T-helper 17 cell (primary cell): ENCODE measurements around the gene TPSB2. TPM values are rescaled to one million over a fixed set of nuclear protein-coding genes. Genes with fewer than 3 reads are reported as not detected.

Experiments used
- ATAC-seq: fragments of 150-1000 bp; cut with Tn5 transposase; 2 replicates; pipeline ENCODE4 v1.10.0; 2021; ENCODE audit warnings: mild to moderate bottlenecking, moderate library complexity
- DNase-seq, 3 donors: peaks; one replicate each; pipeline versions ENCODE4 v3.0.0 to v3.0.0-alpha.2; 2020 to 2021
- H3K9me3 ChIP-seq: one replicate; pipeline ENCODE4 v1.7.0; 2013; ENCODE audit warnings: low read length, mild to moderate bottlenecking; ENCODE audit not compliant: control insufficient read depth, poor library complexity, severe bottlenecking
- H3K27ac Mint-ChIP-seq: one replicate; pipeline ENCODE4 v1.8.0; 2022; ENCODE audit warnings: mild to moderate bottlenecking, moderate library complexity, mixed read lengths
- H3K27me3 Mint-ChIP-seq: one replicate; pipeline ENCODE4 v1.8.0; 2022; ENCODE audit warnings: mixed read lengths
- H3K36me3 Mint-ChIP-seq: one replicate; pipeline ENCODE4 v1.8.0; 2022; ENCODE audit warnings: low read depth, mixed read lengths
- H3K4me1 Mint-ChIP-seq: one replicate; pipeline ENCODE4 v1.8.0; 2022; ENCODE audit warnings: mild to moderate bottlenecking, mixed read lengths
- H3K4me3 Mint-ChIP-seq: one replicate; pipeline ENCODE4 v1.8.0; 2022; ENCODE audit warnings: mild to moderate bottlenecking, moderate library complexity, mixed read lengths
- total RNA-seq, 4 donors: library from RNA in 2 of 4; stranded (reverse) in 2 of 4; gene quantifications; one replicate each; pipeline ENCODE4 v1.2.3 and lab custom pipeline; 2022 to 2026

Gene TPSB2
- total RNA-seq, 2 donors from 2014 or later, result not detected

- Mint-ChIP-seq H3K27ac (no peak overlapping the region), H3K36me3 (no peaks in the 10 kb centered on the region), H3K4me3 (no peak overlapping the region), H3K4me1 (peaks cover 2% of the 10 kb centered on the region), H3K27me3 (no peaks in the 10 kb centered on the region)
- ATAC-seq, result no peak
- no peaks in the 10 kb centered on the region for H3K9me3 ChIP-seq
- DNase-seq, result no peak
These were observed 13.1 kb downstream of the TPSB2 start for GRCh38 chr16:1216681-1217400.

GRCh38 chr16:1216296-1216619 is 13.7 kb downstream of the TPSB2 start:
- no peak overlapping the region for H3K4me3 Mint-ChIP-seq
- peaks cover 2% of the 10 kb centered on the region for H3K4me1 Mint-ChIP-seq
- H3K9me3 ChIP-seq, result no peaks in the 10 kb centered on the region
- no peak overlapping the region for H3K27ac Mint-ChIP-seq
- ATAC-seq (no peak), DNase-seq (no peak)
- H3K36me3 Mint-ChIP-seq, result no peaks in the 10 kb centered on the region
- H3K27me3 Mint-ChIP-seq, result no peaks in the 10 kb centered on the region

- Mint-ChIP-seq H3K36me3 (no peaks in the 10 kb centered on the region), H3K4me1 (peaks cover 2% of the 10 kb centered on the region), H3K27me3 (no peaks in the 10 kb centered on the region), H3K27ac (no peak overlapping the region), H3K4me3 (no peak overlapping the region)
- H3K9me3 ChIP-seq, result no peaks in the 10 kb centered on the region
- DNase-seq, result no peak
- ATAC-seq, result no peak
These were observed 14.2 kb downstream of the TPSB2 start for GRCh38 chr16:1215574-1216295.

GRCh38 chr16:1214719-1215118 is 15.3 kb downstream of the TPSB2 start:
- no peaks in the 10 kb centered on the region for H3K36me3 Mint-ChIP-seq
- H3K4me1 Mint-ChIP-seq, result peaks cover 2% of the 10 kb centered on the region
- no peaks in the 10 kb centered on the region for H3K9me3 ChIP-seq
- H3K4me3 Mint-ChIP-seq, result no peak overlapping the region
- H3K27ac Mint-ChIP-seq, result no peak overlapping the region
- DNase-seq (no peak), ATAC-seq (no peak)
- H3K27me3 Mint-ChIP-seq, result no peaks in the 10 kb centered on the region

- H3K4me1 Mint-ChIP-seq, result peaks cover 2% of the 10 kb centered on the region
- no peak overlapping the region for H3K27ac Mint-ChIP-seq
These were observed 16.1 kb downstream of the TPSB2 start for GRCh38 chr16:1213796-1214372.

GRCh38 chr16:1213231-1213630 is 16.8 kb downstream of the TPSB2 start:
- H3K9me3 ChIP-seq, result no peaks in the 10 kb centered on the region
- Mint-ChIP-seq H3K27ac (no peak overlapping the region), H3K4me3 (no peak overlapping the region), H3K36me3 (no peaks in the 10 kb centered on the region), H3K27me3 (no peaks in the 10 kb centered on the region), H3K4me1 (peaks cover 2% of the 10 kb centered on the region)
- DNase-seq (no peak), ATAC-seq (no peak)

More at GRCh38 chr16:1213796-1214372, 16.1 kb downstream of the TPSB2 start:
- Mint-ChIP-seq H3K4me3 (no peak overlapping the region), H3K27me3 (no peaks in the 10 kb centered on the region), H3K36me3 (no peaks in the 10 kb centered on the region)
- H3K9me3 ChIP-seq, result no peaks in the 10 kb centered on the region
- DNase-seq, result no peak
- ATAC-seq, result no peak

- Mint-ChIP-seq H3K4me1 (peaks cover 2% of the 10 kb centered on the region), H3K4me3 (no peak overlapping the region), H3K27me3 (no peaks in the 10 kb centered on the region), H3K27ac (no peak overlapping the region), H3K36me3 (no peaks in the 10 kb centered on the region)
- ATAC-seq, result no peak
- DNase-seq, result no peak
- H3K9me3 ChIP-seq, result no peaks in the 10 kb centered on the region
These were observed 17.3 kb downstream of the TPSB2 start for GRCh38 chr16:1212616-1213194.

GRCh38 chr16:1211451-1212268 is 18.3 kb downstream of the TPSB2 start:
- H3K4me1 Mint-ChIP-seq, result peaks cover 2% of the 10 kb centered on the region

GRCh38 chr16:1210461-1210860 is 19.5 kb downstream of the TPSB2 start:
- DNase-seq (no peak), ATAC-seq (no peak)
- Mint-ChIP-seq H3K4me1 (peaks cover 2% of the 10 kb centered on the region), H3K36me3 (no peaks in the 10 kb centered on the region), H3K4me3 (no peak overlapping the region), H3K27me3 (no peaks in the 10 kb centered on the region), H3K27ac (no peak overlapping the region)
- no peaks in the 10 kb centered on the region for H3K9me3 ChIP-seq

More at GRCh38 chr16:1211451-1212268, 18.3 kb downstream of the TPSB2 start:
- no peaks in the 10 kb centered on the region for H3K36me3 Mint-ChIP-seq
- no peaks in the 10 kb centered on the region for H3K27me3 Mint-ChIP-seq
- DNase-seq, result no peak
- H3K9me3 ChIP-seq, result no peaks in the 10 kb centered on the region
- no peak overlapping the region for H3K4me3 Mint-ChIP-seq
- H3K27ac Mint-ChIP-seq, result no peak overlapping the region
- no peak for ATAC-seq

- Mint-ChIP-seq H3K27me3 (no peaks in the 10 kb centered on the region), H3K27ac (no peak overlapping the region), H3K4me3 (no peak overlapping the region), H3K36me3 (no peaks in the 10 kb centered on the region), H3K4me1 (no peaks in the 10 kb centered on the region)
- no peaks in the 10 kb centered on the region for H3K9me3 ChIP-seq
- DNase-seq (no peak), ATAC-seq (no peak)
These were observed 20.9 kb downstream of the TPSB2 start for GRCh38 chr16:1209081-1209480.

GRCh38 chr16:1208239-1208830 is 21.6 kb downstream of the TPSB2 start:
- no peak for DNase-seq
- Mint-ChIP-seq H3K27me3 (no peaks in the 10 kb centered on the region), H3K4me3 (peak overlapping the region; percentile 81), H3K36me3 (no peaks in the 10 kb centered on the region), H3K27ac (no peak overlapping the region), H3K4me1 (no peaks in the 10 kb centered on the region)
- peak; percentile 48 for ATAC-seq
- no peaks in the 10 kb centered on the region for H3K9me3 ChIP-seq

- H3K27me3 Mint-ChIP-seq, result no peaks in the 10 kb centered on the region
- no peaks in the 10 kb centered on the region for H3K9me3 ChIP-seq
- no peak overlapping the region for H3K27ac Mint-ChIP-seq
- peak overlapping the region; percentile 81 for H3K4me3 Mint-ChIP-seq
- H3K4me1 Mint-ChIP-seq, result no peaks in the 10 kb centered on the region
- H3K36me3 Mint-ChIP-seq, result no peaks in the 10 kb centered on the region
- DNase-seq, result no peak
- peak; percentile 68 for ATAC-seq
These were observed 23.2 kb downstream of the TPSB2 start for GRCh38 chr16:1206786-1207185.
